Stimulated activated CD4-positive, alpha-beta T cell treated with anti-CD3 and anti-CD28 coated beads, TNF-alpha, amount 100 ng/mL, for 1 hour (primary cell): ENCODE data around the gene BRINP1.

Experiments used
- DNase-seq, 3 donors: peaks; one replicate each; pipeline ENCODE4 v3.0.0-alpha.2; 2020; ENCODE audit warnings: low read depth in 3 of 3, low spot score in 1 of 3

The BRINP1 gene

GRCh38 chr9:119343059-119343990, 25.9 kb downstream of the BRINP1 start:
- no peak for DNase-seq

GRCh38 chr9:119339056-119339455, 30.2 kb downstream of the BRINP1 start:
- DNase-seq = no peak

- no peak for DNase-seq
Observed at GRCh38 chr9:119337573-119337972, 31.7 kb downstream of the BRINP1 start.

- DNase-seq = no peak
Observed at GRCh38 chr9:119334745-119335144, 34.5 kb downstream of the BRINP1 start.

- DNase-seq = no peak
Observed at GRCh38 chr9:119333507-119334229, 35.6 kb downstream of the BRINP1 start.

GRCh38 chr9:119332522-119332921, 36.7 kb downstream of the BRINP1 start:
- no peak for DNase-seq

- DNase-seq = no peak
Observed at GRCh38 chr9:119322184-119322583, 47.1 kb downstream of the BRINP1 start.

- DNase-seq = no peak
Observed at GRCh38 chr9:119318371-119318770, 50.9 kb downstream of the BRINP1 start.

GRCh38 chr9:119313846-119314245, 55.4 kb downstream of the BRINP1 start:
- DNase-seq = no peak

- DNase-seq = no peak
Observed at GRCh38 chr9:119310741-119311140, 58.5 kb downstream of the BRINP1 start.

GRCh38 chr9:119307471-119307870, 61.8 kb downstream of the BRINP1 start:
- DNase-seq = no peak

- no peak for DNase-seq
Observed at GRCh38 chr9:119304555-119304954, 64.7 kb downstream of the BRINP1 start.

- DNase-seq = no peak
Observed at GRCh38 chr9:119302988-119303698, 66.1 kb downstream of the BRINP1 start.

- DNase-seq = no peak
Observed at GRCh38 chr9:119298076-119298853, 71.0 kb downstream of the BRINP1 start.

- no peak for DNase-seq
Observed at GRCh38 chr9:119291554-119291953, 77.7 kb downstream of the BRINP1 start.

- no peak for DNase-seq
Observed at GRCh38 chr9:119289740-119290433, 79.3 kb downstream of the BRINP1 start.

GRCh38 chr9:119284587-119285337, 84.5 kb downstream of the BRINP1 start:
- no peak for DNase-seq

- DNase-seq = no peak
Observed at GRCh38 chr9:119284118-119284517, 85.1 kb downstream of the BRINP1 start.

GRCh38 chr9:119283078-119283794, 86.0 kb downstream of the BRINP1 start:
- no peak for DNase-seq
